ENCODE results near the gene LTF. TPM values are rescaled to one million over a fixed set of nuclear protein-coding genes. Genes with fewer than 3 reads are reported as not detected.

Gene LTF
- total and polyA plus RNA-seq, 2 of the 13 experiments (the other 11 are each of a cell fraction or from before 2014, with no cell fraction given): not detected

DNA sequence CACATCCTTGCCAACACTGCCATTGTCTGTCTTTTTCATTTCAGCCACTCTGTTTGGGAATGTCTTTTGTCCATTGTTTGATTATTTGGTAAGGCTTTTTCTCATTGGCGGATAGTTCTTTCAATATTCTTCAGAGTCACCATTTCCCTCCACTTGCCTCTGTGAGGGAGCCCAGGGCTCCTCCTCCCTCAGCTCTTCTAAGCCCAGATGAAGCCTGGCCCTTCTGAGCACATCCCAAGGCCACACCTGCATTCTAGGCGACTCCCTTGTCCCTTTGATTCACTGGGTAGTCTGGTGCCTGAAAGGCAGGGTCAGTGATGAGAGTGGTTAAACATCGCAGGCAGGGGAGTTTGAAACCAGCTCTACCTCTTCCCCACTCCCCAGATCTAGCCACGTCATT, 12.4 kb upstream of the LTF start (continued):
- TF ChIP-seq, protein P1, sequence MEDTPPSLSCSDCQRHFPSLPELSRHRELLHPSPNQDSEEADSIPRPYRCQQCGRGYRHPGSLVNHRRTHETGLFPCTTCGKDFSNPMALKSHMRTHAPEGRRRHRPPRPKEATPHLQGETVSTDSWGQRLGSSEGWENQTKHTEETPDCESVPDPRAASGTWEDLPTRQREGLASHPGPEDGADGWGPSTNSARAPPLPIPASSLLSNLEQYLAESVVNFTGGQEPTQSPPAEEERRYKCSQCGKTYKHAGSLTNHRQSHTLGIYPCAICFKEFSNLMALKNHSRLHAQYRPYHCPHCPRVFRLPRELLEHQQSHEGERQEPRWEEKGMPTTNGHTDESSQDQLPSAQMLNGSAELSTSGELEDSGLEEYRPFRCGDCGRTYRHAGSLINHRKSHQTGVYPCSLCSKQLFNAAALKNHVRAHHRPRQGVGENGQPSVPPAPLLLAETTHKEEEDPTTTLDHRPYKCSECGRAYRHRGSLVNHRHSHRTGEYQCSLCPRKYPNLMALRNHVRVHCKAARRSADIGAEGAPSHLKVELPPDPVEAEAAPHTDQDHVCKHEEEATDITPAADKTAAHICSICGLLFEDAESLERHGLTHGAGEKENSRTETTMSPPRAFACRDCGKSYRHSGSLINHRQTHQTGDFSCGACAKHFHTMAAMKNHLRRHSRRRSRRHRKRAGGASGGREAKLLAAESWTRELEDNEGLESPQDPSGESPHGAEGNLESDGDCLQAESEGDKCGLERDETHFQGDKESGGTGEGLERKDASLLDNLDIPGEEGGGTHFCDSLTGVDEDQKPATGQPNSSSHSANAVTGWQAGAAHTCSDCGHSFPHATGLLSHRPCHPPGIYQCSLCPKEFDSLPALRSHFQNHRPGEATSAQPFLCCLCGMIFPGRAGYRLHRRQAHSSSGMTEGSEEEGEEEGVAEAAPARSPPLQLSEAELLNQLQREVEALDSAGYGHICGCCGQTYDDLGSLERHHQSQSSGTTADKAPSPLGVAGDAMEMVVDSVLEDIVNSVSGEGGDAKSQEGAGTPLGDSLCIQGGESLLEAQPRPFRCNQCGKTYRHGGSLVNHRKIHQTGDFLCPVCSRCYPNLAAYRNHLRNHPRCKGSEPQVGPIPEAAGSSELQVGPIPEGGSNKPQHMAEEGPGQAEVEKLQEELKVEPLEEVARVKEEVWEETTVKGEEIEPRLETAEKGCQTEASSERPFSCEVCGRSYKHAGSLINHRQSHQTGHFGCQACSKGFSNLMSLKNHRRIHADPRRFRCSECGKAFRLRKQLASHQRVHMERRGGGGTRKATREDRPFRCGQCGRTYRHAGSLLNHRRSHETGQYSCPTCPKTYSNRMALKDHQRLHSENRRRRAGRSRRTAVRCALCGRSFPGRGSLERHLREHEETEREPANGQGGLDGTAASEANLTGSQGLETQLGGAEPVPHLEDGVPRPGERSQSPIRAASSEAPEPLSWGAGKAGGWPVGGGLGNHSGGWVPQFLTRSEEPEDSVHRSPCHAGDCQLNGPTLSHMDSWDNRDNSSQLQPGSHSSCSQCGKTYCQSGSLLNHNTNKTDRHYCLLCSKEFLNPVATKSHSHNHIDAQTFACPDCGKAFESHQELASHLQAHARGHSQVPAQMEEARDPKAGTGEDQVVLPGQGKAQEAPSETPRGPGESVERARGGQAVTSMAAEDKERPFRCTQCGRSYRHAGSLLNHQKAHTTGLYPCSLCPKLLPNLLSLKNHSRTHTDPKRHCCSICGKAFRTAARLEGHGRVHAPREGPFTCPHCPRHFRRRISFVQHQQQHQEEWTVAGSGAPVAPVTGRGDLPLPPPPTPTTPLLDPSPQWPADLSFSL (CRISPR knock-in tag; IDR thresholded peaks at IDR 0.05): no peak
- TF ChIP-seq ZNF180 (CRISPR knock-in tag; IDR thresholded peaks at IDR 0.05; ENCODE audit: borderline replicate concordance, low read depth): no peak
- no peak for TF ChIP-seq ZNF205 (CRISPR knock-in tag; IDR thresholded peaks at IDR 0.05)
- TF ChIP-seq KLF11 (CRISPR knock-in tag; IDR thresholded peaks at IDR 0.05): no peak
- no peak for TF ChIP-seq HMG20A (CRISPR knock-in tag; IDR thresholded peaks at IDR 0.05; ENCODE audit: borderline replicate concordance)
- TF ChIP-seq CEBPB (IDR thresholded peaks at IDR 0.05; ENCODE audit: borderline replicate concordance, low read depth, low read length): no peak
- TF ChIP-seq, protein P2, sequence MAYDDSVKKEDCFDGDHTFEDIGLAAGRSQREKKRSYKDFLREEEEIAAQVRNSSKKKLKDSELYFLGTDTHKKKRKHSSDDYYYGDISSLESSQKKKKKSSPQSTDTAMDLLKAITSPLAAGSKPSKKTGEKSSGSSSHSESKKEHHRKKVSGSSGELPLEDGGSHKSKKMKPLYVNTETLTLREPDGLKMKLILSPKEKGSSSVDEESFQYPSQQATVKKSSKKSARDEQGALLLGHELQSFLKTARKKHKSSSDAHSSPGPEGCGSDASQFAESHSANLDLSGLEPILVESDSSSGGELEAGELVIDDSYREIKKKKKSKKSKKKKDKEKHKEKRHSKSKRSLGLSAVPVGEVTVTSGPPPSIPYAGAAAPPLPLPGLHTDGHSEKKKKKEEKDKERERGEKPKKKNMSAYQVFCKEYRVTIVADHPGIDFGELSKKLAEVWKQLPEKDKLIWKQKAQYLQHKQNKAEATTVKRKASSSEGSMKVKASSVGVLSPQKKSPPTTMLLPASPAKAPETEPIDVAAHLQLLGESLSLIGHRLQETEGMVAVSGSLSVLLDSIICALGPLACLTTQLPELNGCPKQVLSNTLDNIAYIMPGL (CRISPR knock-in tag; IDR thresholded peaks at IDR 0.05; ENCODE audit: borderline replicate concordance in 1 of 2, low read depth in 1 of 2): no peak
- TF ChIP-seq MEIS2 (CRISPR knock-in tag; IDR thresholded peaks at IDR 0.05): no peak
- no peak for TF ChIP-seq JARID2 (CRISPR knock-in tag; IDR thresholded peaks at IDR 0.05; ENCODE audit: insufficient replicate concordance)
- no peak for TF ChIP-seq HCFC1 (IDR thresholded peaks at IDR 0.05; ENCODE audit: low read depth, low read length)
- TF ChIP-seq U2AF1 (optimal IDR thresholded peaks at IDR 0.05; ENCODE audit: low read depth, low read length): no peak
- no peak for TF ChIP-seq ZC3H4 (CRISPR knock-in tag; IDR thresholded peaks at IDR 0.05; ENCODE audit: borderline replicate concordance)
- TF ChIP-seq, protein P3, sequence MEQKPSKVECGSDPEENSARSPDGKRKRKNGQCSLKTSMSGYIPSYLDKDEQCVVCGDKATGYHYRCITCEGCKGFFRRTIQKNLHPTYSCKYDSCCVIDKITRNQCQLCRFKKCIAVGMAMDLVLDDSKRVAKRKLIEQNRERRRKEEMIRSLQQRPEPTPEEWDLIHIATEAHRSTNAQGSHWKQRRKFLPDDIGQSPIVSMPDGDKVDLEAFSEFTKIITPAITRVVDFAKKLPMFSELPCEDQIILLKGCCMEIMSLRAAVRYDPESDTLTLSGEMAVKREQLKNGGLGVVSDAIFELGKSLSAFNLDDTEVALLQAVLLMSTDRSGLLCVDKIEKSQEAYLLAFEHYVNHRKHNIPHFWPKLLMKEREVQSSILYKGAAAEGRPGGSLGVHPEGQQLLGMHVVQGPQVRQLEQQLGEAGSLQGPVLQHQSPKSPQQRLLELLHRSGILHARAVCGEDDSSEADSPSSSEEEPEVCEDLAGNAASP (CRISPR knock-in tag; IDR thresholded peaks at IDR 0.05; ENCODE audit: borderline replicate concordance): no peak
- TF ChIP-seq, protein P4, sequence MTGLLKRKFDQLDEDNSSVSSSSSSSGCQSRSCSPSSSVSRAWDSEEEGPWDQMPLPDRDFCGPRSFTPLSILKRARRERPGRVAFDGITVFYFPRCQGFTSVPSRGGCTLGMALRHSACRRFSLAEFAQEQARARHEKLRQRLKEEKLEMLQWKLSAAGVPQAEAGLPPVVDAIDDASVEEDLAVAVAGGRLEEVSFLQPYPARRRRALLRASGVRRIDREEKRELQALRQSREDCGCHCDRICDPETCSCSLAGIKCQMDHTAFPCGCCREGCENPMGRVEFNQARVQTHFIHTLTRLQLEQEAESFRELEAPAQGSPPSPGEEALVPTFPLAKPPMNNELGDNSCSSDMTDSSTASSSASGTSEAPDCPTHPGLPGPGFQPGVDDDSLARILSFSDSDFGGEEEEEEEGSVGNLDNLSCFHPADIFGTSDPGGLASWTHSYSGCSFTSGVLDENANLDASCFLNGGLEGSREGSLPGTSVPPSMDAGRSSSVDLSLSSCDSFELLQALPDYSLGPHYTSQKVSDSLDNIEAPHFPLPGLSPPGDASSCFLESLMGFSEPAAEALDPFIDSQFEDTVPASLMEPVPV (CRISPR knock-in tag; IDR thresholded peaks at IDR 0.05): no peak
- TF ChIP-seq, protein P5, sequence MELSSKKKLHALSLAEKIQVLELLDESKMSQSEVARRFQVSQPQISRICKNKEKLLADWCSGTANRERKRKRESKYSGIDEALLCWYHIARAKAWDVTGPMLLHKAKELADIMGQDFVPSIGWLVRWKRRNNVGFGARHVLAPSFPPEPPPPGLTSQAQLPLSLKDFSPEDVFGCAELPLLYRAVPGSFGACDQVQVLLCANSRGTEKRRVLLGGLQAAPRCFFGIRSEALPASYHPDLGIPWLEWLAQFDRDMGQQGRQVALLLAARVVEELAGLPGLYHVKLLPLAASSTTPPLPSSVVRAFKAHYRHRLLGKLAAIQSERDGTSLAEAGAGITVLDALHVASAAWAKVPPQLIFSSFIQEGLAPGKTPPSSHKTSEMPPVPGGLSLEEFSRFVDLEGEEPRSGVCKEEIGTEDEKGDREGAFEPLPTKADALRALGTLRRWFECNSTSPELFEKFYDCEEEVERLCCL (CRISPR knock-in tag; IDR thresholded peaks at IDR 0.05; ENCODE audit: borderline replicate concordance): no peak

Data from HepG2 (cell line).